Measurements from ENCODE around the gene PBX2.
"Not testable (repeated sequence)": the region's sequence is repeated elsewhere in the genome, so short reads cannot be mapped to it uniquely, and the experiment has no call there.

Gene PBX2

GRCh38 chr6:32200711-32201475 is 10.9 kb upstream of the PBX2 start:
- Histone ChIP-seq H3K9me3 (ENCODE audit: control insufficient read depth, low read length) (no peaks in the 10 kb centered on the region), H3K4me1 (ENCODE audit: control insufficient read depth, insufficient read depth, low read length, poor library complexity, severe bottlenecking) (peaks cover 7% of the 10 kb centered on the region), H3K27ac (ENCODE audit: low read depth, low read length, severe bottlenecking) (no peak overlapping the region), H3K36me3 (ENCODE audit: control insufficient read depth, insufficient read depth, low read length) (no peaks in the 10 kb centered on the region), H3K4me3 (ENCODE audit: extremely low read depth, insufficient read depth, low read length, poor library complexity, severe bottlenecking) (no peak overlapping the region)
- 84 to 88% methylated on average over 10 to 11 of the region's 13 CpGs for WGBS, 2 experiments (ENCODE audit: insufficient coverage in 2 of 2)

DNA sequence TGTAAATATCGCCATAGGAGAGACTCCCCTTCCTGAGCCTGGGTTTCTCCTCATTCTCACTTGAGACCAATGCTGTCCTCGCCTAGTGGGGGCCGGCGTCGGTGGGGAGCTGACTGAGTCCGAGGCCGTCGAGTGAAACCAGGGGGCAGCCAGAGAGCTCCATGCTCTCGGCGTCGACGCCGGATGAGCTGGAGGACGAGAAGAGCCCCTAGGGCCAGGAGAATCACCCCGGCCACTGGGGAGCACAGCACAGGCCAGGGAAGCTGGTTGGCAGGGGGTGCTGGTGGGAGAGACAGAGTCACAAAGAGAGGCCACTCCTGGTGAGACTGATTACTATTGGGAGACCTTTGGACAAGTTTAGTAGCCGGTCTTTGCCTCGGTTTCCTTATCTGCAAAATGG is 8.9 kb upstream of the PBX2 start:
- Histone ChIP-seq H3K4me3 (ENCODE audit: extremely low read depth, insufficient read depth, low read length, poor library complexity, severe bottlenecking) (no peak overlapping the region), H3K4me1 (ENCODE audit: control insufficient read depth, insufficient read depth, low read length, poor library complexity, severe bottlenecking) (peaks cover 14% of the 10 kb centered on the region), H3K9me3 (ENCODE audit: control insufficient read depth, low read length) (no peaks in the 10 kb centered on the region), H3K36me3 (ENCODE audit: control insufficient read depth, insufficient read depth, low read length) (no peaks in the 10 kb centered on the region), H3K27ac (ENCODE audit: low read depth, low read length, severe bottlenecking) (no peak overlapping the region)
- WGBS, 2 experiments (ENCODE audit: insufficient coverage in 2 of 2) = 91 to 94% methylated on average over 16 to 17 of the region's 17 CpGs

DNA sequence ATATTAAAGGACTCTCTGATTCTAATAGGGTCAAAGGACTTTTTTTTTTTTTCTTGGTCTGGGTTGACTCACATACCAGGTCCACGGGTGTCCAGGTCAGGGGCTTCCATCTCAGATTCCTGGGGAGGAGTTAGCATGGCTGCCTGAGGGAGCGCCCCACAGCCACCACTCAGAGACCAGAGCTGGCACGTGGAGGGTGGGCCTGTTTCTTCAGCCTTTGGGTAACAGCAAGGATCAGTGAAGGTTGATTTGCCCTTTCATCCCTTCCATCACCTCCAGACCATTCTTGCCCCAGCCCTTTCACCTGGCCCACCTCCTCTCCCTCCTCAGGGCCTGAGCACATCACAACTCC is 8.3 kb upstream of the PBX2 start:
- H3K4me3 ChIP-seq (ENCODE audit: extremely low read depth, insufficient read depth, low read length, poor library complexity, severe bottlenecking) = no peak overlapping the region
- 94 to 100% methylated on average over 1 to 2 of the region's 3 CpGs for WGBS, 2 experiments (ENCODE audit: insufficient coverage in 2 of 2)
- no peaks in the 10 kb centered on the region for H3K9me3 ChIP-seq (ENCODE audit: control insufficient read depth, low read length)
- H3K4me1 ChIP-seq (ENCODE audit: control insufficient read depth, insufficient read depth, low read length, poor library complexity, severe bottlenecking) = peaks cover 18% of the 10 kb centered on the region
- no peaks in the 10 kb centered on the region for H3K36me3 ChIP-seq (ENCODE audit: control insufficient read depth, insufficient read depth, low read length)
- no peak overlapping the region for H3K27ac ChIP-seq (ENCODE audit: low read depth, low read length, severe bottlenecking)

DNA sequence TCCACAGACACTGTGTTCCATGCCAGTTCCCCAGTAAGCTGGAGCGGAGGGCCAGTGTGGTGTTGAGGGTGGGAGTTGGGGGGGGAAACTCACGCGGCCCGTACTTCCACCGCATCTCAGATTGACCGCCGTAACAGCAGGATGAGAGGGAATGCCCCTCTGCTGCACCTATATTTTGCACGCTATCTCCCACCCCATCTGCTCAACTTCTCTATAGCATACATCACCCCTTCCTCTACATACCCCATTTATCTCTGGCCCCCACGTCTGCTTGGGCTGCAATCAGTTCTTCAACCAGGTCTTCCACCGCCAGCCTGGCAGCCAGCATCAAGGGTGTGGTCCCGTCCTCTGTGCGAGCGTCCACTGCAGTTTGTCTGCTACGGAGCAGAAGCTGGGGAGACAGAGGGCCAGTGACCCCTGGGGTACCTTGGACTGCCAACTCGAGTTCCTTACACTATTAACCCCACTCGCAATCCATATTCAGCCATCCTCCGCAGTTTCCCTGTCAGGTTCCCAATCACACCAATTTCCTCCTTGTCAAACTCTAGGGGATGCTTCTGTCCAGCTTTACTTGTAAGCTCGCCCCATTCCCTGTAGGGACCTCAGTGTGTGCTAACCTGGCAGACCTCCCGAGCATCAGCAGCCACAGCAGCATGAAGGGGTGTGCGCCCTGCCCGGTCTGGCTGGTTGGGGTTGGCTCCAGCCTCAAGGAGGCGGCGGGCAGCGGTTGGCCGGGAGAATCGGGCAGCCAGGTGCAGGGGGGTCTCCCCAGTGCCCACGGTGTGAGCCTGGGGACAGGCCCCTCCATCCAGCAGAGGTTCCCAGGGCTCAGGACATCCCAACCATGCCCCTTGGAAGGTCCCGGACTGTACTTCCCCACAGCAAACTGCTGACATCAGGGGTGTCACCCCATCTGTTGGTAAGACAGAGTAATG is 6.9 kb upstream of the PBX2 start:
- Histone ChIP-seq H3K9me3 (ENCODE audit: control insufficient read depth, low read length) (no peaks in the 10 kb centered on the region), H3K36me3 (ENCODE audit: control insufficient read depth, insufficient read depth, low read length) (no peaks in the 10 kb centered on the region), H3K27ac (ENCODE audit: low read depth, low read length, severe bottlenecking) (peak overlapping the region; percentile 100), H3K4me3 (ENCODE audit: extremely low read depth, insufficient read depth, low read length, poor library complexity, severe bottlenecking) (peak overlapping the region; percentile 63), H3K4me1 (ENCODE audit: control insufficient read depth, insufficient read depth, low read length, poor library complexity, severe bottlenecking) (peaks cover 31% of the 10 kb centered on the region)
- WGBS, 2 experiments (ENCODE audit: insufficient coverage in 2 of 2) = 87 to 92% methylated on average over 17 to 26 of the region's 28 CpGs

- no peaks in the 10 kb centered on the region for H3K36me3 ChIP-seq (ENCODE audit: control insufficient read depth, insufficient read depth, low read length)
- WGBS, 2 experiments (ENCODE audit: insufficient coverage in 2 of 2) = 0% methylated on average over 42 to 52 of the region's 58 CpGs
- peaks cover 40% of the 10 kb centered on the region for H3K4me1 ChIP-seq (ENCODE audit: control insufficient read depth, insufficient read depth, low read length, poor library complexity, severe bottlenecking)
- peak overlapping the region; percentile 100 for H3K27ac ChIP-seq (ENCODE audit: low read depth, low read length, severe bottlenecking)
- H3K9me3 ChIP-seq (ENCODE audit: control insufficient read depth, low read length) = no peaks in the 10 kb centered on the region
- H3K4me3 ChIP-seq (ENCODE audit: extremely low read depth, insufficient read depth, low read length, poor library complexity, severe bottlenecking) = peak overlapping the region; percentile 63
These were observed 6.1 kb upstream of the PBX2 start for GRCh38 chr6:32195902-32196681.

GRCh38 chr6:32195652-32195901 is 5.6 kb upstream of the PBX2 start:
- peaks cover 45% of the 10 kb centered on the region for H3K4me1 ChIP-seq (ENCODE audit: control insufficient read depth, insufficient read depth, low read length, poor library complexity, severe bottlenecking)
- peak overlapping the region; percentile 100 for H3K27ac ChIP-seq (ENCODE audit: low read depth, low read length, severe bottlenecking)
- peak overlapping the region; percentile 63 for H3K4me3 ChIP-seq (ENCODE audit: extremely low read depth, insufficient read depth, low read length, poor library complexity, severe bottlenecking)
- no peaks in the 10 kb centered on the region for H3K9me3 ChIP-seq (ENCODE audit: control insufficient read depth, low read length)
- 0% methylated on average over 23 to 25 of the region's 25 CpGs for WGBS, 2 experiments (ENCODE audit: insufficient coverage in 2 of 2)
- H3K36me3 ChIP-seq (ENCODE audit: control insufficient read depth, insufficient read depth, low read length) = no peaks in the 10 kb centered on the region

GRCh38 chr6:32194825-32195651 is 5.0 kb upstream of the PBX2 start:
- H3K36me3 ChIP-seq (ENCODE audit: control insufficient read depth, insufficient read depth, low read length) = no peaks in the 10 kb centered on the region
- WGBS, 2 experiments (ENCODE audit: insufficient coverage in 2 of 2) = 21 to 27% methylated on average over 9 to 13 of the region's 15 CpGs
- peak overlapping the region; percentile 85 for H3K27ac ChIP-seq (ENCODE audit: low read depth, low read length, severe bottlenecking)
- H3K4me3 ChIP-seq (ENCODE audit: extremely low read depth, insufficient read depth, low read length, poor library complexity, severe bottlenecking) = peak overlapping the region; percentile 29
- H3K4me1 ChIP-seq (ENCODE audit: control insufficient read depth, insufficient read depth, low read length, poor library complexity, severe bottlenecking) = peaks cover 49% of the 10 kb centered on the region
- H3K9me3 ChIP-seq (ENCODE audit: control insufficient read depth, low read length) = no peaks in the 10 kb centered on the region

- Histone ChIP-seq H3K4me3 (ENCODE audit: extremely low read depth, insufficient read depth, low read length, poor library complexity, severe bottlenecking) (no peak overlapping the region), H3K27ac (ENCODE audit: low read depth, low read length, severe bottlenecking) (peak overlapping the region; percentile 85), H3K9me3 (ENCODE audit: control insufficient read depth, low read length) (no peaks in the 10 kb centered on the region), H3K4me1 (ENCODE audit: control insufficient read depth, insufficient read depth, low read length, poor library complexity, severe bottlenecking) (peaks cover 49% of the 10 kb centered on the region), H3K36me3 (ENCODE audit: control insufficient read depth, insufficient read depth, low read length) (no peaks in the 10 kb centered on the region)
- 89 to 100% methylated on average over 4 of the region's 4 CpGs for whole genome bisulfite sequencing, 2 experiments (ENCODE audit: insufficient coverage in 2 of 2)
These were observed 4.4 kb upstream of the PBX2 start for GRCh38 chr6:32194388-32194787.

- H3K4me3 ChIP-seq (ENCODE audit: extremely low read depth, insufficient read depth, low read length, poor library complexity, severe bottlenecking) = peak overlapping the region; percentile 26
- peak overlapping the region; percentile 73 for H3K27ac ChIP-seq (ENCODE audit: low read depth, low read length, severe bottlenecking)
- 87 to 95% methylated on average over 4 to 7 of the region's 13 CpGs for WGBS, 2 experiments (ENCODE audit: insufficient coverage in 2 of 2)
- peaks cover 55% of the 10 kb centered on the region for H3K4me1 ChIP-seq (ENCODE audit: control insufficient read depth, insufficient read depth, low read length, poor library complexity, severe bottlenecking)
- H3K9me3 ChIP-seq (ENCODE audit: control insufficient read depth, low read length) = not testable (repeated sequence)
- H3K36me3 ChIP-seq (ENCODE audit: control insufficient read depth, insufficient read depth, low read length) = peaks cover 11% of the 10 kb centered on the region
These were observed 3.1 kb upstream of the PBX2 start for GRCh38 chr6:32193096-32193495.

- peaks cover 57% of the 10 kb centered on the region for H3K4me1 ChIP-seq (ENCODE audit: control insufficient read depth, insufficient read depth, low read length, poor library complexity, severe bottlenecking)
- peak within 1 kb of the TSS; percentile 73 for H3K27ac ChIP-seq (ENCODE audit: low read depth, low read length, severe bottlenecking)
- peak within 1 kb of the TSS; percentile 26 for H3K4me3 ChIP-seq (ENCODE audit: extremely low read depth, insufficient read depth, low read length, poor library complexity, severe bottlenecking)
- H3K9me3 ChIP-seq (ENCODE audit: control insufficient read depth, low read length) = no peaks in the 10 kb centered on the region
- peaks cover 15% of the 10 kb centered on the region for H3K36me3 ChIP-seq (ENCODE audit: control insufficient read depth, insufficient read depth, low read length)
- WGBS, 2 experiments (ENCODE audit: insufficient coverage in 2 of 2) = 48% methylated on average over 2 of the region's 5 CpGs; no CpG with 5 or more reads in 1 of the 2 experiments
These were observed 2.6 kb upstream of the PBX2 start, which contains the start of gene GPSM3 for GRCh38 chr6:32192608-32193039. TSS of gene GPSM3 (minus strand) at chr6:32192643. CDS start at chr6:32192513, 130 bp downstream.
